ENCODE measurements around the gene RHCE. TPM values are rescaled to one million over a fixed set of nuclear protein-coding genes. Genes with fewer than 3 reads are reported as not detected.

The RHCE gene
- total RNA-seq, 4 donors from 2014 or later, result 0.44 TPM; not detected in 3

DNA sequence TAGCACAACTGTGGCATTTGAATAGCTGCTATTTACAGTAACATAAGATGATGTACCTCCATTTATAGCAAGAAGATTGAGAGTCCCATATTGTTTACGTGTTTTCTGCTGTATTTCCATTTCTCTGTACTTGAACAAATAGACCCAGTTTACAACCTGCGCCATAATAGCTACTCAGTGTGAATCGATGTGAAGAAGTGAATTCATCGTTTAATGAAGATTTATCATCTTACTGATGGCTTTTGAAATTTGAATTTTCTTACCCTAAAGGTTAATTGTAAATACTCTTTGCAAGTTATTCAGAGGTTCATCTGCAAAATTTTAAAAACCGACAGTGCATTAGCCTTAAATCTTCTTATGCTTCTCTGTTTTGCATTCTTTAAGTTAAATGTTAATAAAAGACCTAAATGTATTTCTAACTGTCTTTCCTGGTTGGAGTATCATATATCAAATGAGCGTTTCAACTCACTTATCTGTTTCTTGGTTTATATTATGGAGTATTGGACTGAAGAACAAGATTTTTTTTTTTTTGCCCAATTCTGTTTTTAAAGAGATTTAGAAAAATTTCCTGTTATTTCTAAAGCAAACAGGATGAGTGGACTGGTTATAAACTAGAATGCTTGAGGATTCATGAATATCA is 12.2 kb upstream of the RHCE start:
- DNase-seq (ENCODE audit: low spot score), result no peak
- no peak for ATAC-seq (ENCODE audit: low FRiP score)
- TF ChIP-seq, protein P1, sequence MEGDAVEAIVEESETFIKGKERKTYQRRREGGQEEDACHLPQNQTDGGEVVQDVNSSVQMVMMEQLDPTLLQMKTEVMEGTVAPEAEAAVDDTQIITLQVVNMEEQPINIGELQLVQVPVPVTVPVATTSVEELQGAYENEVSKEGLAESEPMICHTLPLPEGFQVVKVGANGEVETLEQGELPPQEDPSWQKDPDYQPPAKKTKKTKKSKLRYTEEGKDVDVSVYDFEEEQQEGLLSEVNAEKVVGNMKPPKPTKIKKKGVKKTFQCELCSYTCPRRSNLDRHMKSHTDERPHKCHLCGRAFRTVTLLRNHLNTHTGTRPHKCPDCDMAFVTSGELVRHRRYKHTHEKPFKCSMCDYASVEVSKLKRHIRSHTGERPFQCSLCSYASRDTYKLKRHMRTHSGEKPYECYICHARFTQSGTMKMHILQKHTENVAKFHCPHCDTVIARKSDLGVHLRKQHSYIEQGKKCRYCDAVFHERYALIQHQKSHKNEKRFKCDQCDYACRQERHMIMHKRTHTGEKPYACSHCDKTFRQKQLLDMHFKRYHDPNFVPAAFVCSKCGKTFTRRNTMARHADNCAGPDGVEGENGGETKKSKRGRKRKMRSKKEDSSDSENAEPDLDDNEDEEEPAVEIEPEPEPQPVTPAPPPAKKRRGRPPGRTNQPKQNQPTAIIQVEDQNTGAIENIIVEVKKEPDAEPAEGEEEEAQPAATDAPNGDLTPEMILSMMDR (IDR thresholded peaks at IDR 0.05), result no peak

DNA sequence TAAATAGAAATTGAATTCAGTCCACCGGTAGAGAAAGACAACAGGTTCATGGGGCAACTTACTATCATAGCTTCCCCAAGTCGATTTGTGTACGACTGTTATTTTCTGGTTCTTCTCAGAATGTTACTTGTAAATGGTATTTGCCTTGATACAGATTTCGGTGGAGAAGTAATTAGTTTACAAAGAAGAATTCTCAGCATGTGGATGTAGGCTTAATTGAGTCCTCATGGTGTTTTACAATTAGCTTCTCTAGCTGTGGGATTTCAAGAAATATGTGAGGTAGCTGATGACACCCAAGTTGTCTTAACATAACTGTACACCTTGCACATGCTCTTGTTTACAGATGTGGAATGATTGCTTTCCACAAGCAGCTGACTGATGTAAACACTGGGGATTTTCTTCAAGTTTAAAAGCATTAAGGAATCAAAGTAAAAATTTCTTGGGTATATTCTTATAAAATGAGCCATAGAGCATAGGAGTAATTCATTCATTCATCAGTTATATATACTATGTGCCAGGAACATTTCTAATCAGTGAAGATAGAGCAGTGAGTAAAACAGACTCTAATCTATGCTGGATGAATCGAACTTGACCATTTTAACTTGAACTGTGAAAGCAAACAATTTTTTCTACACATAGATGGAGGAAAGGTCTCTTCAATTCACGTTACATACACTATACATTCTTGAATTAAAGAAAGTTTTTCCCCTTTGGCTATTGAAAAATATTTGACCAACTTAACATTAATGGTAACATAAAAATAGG is 11.5 kb upstream of the RHCE start:
- TF ChIP-seq, protein P1 (IDR thresholded peaks at IDR 0.05), result no peak
- DNase-seq (ENCODE audit: low spot score) (no peak), ATAC-seq (ENCODE audit: low FRiP score) (no peak)

DNA sequence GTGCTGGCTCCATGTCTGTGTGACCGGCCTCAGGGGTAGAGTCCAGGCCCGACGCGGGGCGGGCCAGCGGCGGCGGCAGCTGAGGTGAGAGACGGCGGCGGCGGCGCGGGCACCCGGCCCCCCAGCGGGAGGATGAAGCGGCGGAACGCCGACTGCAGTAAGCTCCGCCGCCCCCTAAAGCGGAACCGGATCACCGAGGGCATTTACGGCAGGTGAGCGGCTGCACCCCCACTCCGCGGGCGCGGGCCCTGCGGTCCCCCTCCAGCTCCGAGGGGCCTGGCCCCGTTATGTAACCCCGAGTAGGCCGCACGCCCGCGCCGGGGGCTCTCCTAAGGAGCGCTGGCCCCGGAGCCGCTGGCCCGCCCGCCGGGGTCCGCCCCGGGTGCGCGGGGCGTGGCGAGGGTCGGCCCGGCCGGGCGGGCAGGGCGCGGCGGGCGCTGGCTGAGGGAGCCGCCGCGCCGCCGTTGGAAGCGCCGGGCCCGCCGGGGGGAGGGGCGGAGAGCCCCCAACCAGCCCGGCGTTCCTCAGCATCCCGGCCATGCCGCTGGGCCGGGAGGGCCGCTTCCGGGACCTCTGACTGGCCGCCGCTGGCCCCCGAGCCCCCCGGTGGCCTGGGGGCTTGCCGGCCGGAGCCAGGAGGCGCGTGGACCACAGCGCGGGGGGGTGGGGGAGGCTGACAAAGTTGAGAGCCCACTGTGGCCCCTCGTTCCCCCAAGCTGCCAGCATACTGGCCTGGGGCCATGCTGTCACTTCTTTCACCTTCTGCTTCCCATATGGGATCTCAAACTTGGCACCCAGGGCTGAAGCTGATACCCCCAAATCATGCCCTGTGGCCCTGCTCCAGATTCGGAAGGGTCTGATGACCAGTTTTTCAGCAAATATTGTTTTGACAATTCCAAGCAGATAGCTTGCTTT is 10.6 kb upstream of the RHCE start:
- peak; percentile 29 for ATAC-seq (ENCODE audit: low FRiP score)
- DNase-seq (ENCODE audit: low spot score), result no peak
- TF ChIP-seq, protein P1 (IDR thresholded peaks at IDR 0.05), result no peak

DNA sequence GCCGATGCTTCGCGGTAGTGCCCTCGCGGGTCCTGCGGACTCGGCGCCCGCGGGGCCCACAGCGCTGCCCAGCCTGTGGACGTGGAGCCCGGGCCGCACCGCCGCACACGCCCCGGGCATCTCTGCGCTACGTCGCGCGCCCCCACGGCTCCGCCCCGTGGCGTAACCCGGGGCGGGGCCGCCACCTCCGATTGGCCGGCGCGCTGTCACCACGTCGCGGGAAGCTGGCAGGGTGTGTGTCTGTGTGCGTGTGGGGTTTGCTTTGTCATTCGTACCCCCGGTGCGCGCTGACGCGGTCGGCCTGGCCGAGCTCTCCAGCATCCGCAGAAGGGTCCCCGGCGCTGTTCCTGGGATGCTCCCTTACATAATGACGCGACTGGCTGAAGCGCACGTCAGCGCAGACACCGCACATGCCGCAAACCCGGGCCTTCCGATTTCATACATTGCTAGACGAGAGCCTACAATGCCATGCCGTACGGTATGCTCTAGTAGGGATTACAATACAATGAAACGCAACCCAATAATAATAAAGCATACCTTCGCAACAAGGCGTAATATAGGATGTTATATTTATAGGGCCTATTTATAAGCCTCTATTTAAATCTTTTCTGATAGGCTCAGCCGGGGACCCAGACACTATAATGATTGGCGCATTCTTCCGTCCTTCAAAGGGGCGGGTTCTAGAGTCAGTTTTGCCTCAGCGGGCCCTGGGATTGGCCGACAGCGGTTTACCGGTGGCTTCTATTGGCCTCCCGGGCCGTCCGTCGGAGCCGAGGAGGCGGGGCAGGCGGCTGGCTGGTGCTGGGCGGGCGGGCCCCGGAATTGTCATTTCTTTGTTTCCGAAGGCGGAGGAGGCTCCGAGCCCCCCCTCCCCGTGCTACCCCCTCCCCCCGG is 9.7 kb upstream of the RHCE start, which contains the start of gene MACO1:
TSS of gene MACO1 (plus strand) at position 825 of the 894 bp plus-strand sequence. CDS start 202 bp downstream, outside the sequence.
- ATAC-seq (ENCODE audit: low FRiP score), result peak; percentile 95
- TF ChIP-seq, protein P1 (IDR thresholded peaks at IDR 0.05), result no peak
- DNase-seq (ENCODE audit: low spot score), result peak; percentile 90

DNA sequence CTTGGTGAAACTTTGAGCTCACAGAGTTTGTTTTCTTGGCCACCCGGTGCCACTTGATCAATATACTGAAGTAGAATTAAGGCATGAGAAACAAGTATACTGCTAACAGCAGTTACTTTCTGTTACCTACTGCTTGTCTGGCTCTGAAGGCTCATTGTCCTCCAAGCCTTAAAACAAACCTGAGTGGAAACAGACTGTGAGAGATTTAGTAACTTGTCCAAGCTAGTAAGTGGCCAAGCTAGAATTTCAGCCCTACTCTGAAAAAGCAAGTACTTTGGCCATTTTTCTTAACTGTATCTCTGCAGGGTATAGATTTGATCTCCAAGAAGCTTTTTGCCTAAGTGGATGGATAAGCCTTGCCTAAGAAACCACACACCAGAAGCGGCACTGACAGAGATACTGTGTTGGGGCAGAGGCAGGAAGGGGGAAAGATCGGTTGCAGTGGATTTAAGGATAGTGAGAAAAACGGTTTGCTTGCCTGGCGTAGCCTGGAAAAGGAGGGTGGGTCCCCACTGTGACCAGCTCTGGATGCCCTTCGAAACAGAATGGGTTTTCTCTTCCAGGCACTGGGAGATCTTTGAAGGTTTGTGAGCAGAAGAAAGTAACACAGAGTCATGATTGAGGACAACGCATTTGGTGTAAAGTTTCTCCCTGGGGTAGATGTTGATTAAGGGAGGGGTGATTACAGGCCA is 8.0 kb upstream of the RHCE start:
- TF ChIP-seq, protein P1 (IDR thresholded peaks at IDR 0.05), result no peak
- DNase-seq (ENCODE audit: low spot score) (no peak), ATAC-seq (ENCODE audit: low FRiP score) (no peak)

Measured in omental fat pad (tissue), 4 donors.